ENCODE results near the gene HOXD10.

HOXD10 gene

GRCh38 chr2:176089843-176090395 lies 26.7 kb upstream of the HOXD10 start:
- Histone ChIP-seq H2AFZ (ENCODE audit: low read length) (no peak overlapping the region), H3K79me2 (ENCODE audit: low read length) (no peaks in the 10 kb centered on the region), H3K4me1 (ENCODE audit: low read length) (no peaks in the 10 kb centered on the region), H3F3A (ENCODE audit: insufficient read depth, low read length) (no peaks in the 10 kb centered on the region), H3K27me3 (replicated peaks; ENCODE audit: insufficient read depth, low read length) (0 out of 2 replicates have a peak, but pooled peaks cover 9% of the 10 kb centered on the region), H3K9me3 (replicated peaks; ENCODE audit: insufficient read depth, low read length) (no peaks in the 10 kb centered on the region), H3K27ac (ENCODE audit: low read length) (no peak overlapping the region), H3K9ac (ENCODE audit: low read length) (no peak overlapping the region), H3K4me2 (ENCODE audit: low read depth, low read length) (no peak overlapping the region), H3K9me2 (replicated peaks; ENCODE audit: insufficient read depth, low read length) (no peaks in the 10 kb centered on the region), H4K20me1 (ENCODE audit: insufficient read depth, low read length) (no peaks in the 10 kb centered on the region), H3K36me3 (replicated peaks; ENCODE audit: insufficient read depth, low read length) (no peaks in the 10 kb centered on the region), H3K4me3 (ENCODE audit: low read length) (no peak overlapping the region)
- DNase-seq: no peak
- TF ChIP-seq EZH2phosphoT487 (IDR thresholded peaks at IDR 0.05; ENCODE audit: low read length): no peak
- TF ChIP-seq EZH2 (optimal IDR thresholded peaks at IDR 0.05; ENCODE audit: low read depth, low read length): no peak
- TF ChIP-seq CTCF (IDR thresholded peaks at IDR 0.05; ENCODE audit: low read length): no peak

- 0 out of 2 replicates have a peak, but pooled peaks cover 3% of the 10 kb centered on the region for H3F3A ChIP-seq (ENCODE audit: insufficient read depth, low read length)
- H3K4me2 ChIP-seq (ENCODE audit: low read depth, low read length): no peak overlapping the region
- H3K9me2 ChIP-seq (replicated peaks; ENCODE audit: insufficient read depth, low read length): no peaks in the 10 kb centered on the region
- no peaks in the 10 kb centered on the region for H3K9me3 ChIP-seq (replicated peaks; ENCODE audit: insufficient read depth, low read length)
- no peak overlapping the region for H3K9ac ChIP-seq (ENCODE audit: low read length)
- 0 out of 2 replicates have a peak, but pooled peaks cover 9% of the 10 kb centered on the region for H3K27me3 ChIP-seq (replicated peaks; ENCODE audit: insufficient read depth, low read length)
- DNase-seq: no peak
- no peak overlapping the region for H2AFZ ChIP-seq (ENCODE audit: low read length)
- H3K79me2 ChIP-seq (ENCODE audit: low read length): no peaks in the 10 kb centered on the region
- H3K36me3 ChIP-seq (replicated peaks; ENCODE audit: insufficient read depth, low read length): no peaks in the 10 kb centered on the region
- H3K4me3 ChIP-seq (ENCODE audit: low read length): no peak overlapping the region
- H4K20me1 ChIP-seq (ENCODE audit: insufficient read depth, low read length): no peaks in the 10 kb centered on the region
- 0 out of 2 replicates have a peak, but pooled peaks cover 4% of the 10 kb centered on the region for H3K4me1 ChIP-seq (ENCODE audit: low read length)
- TF ChIP-seq CTCF (IDR thresholded peaks at IDR 0.05; ENCODE audit: low read length): no peak
- no peak for TF ChIP-seq EZH2phosphoT487 (IDR thresholded peaks at IDR 0.05; ENCODE audit: low read length)
- no peak for TF ChIP-seq EZH2 (optimal IDR thresholded peaks at IDR 0.05; ENCODE audit: low read depth, low read length)
- no peak overlapping the region for H3K27ac ChIP-seq (ENCODE audit: low read length)
Measured at GRCh38 chr2:176090862-176091261, 25.7 kb upstream of the HOXD10 start.

- H3K79me2 ChIP-seq (ENCODE audit: low read length): no peaks in the 10 kb centered on the region
- TF ChIP-seq CTCF (IDR thresholded peaks at IDR 0.05; ENCODE audit: low read length) (no peak), EZH2phosphoT487 (IDR thresholded peaks at IDR 0.05; ENCODE audit: low read length) (no peak), EZH2 (optimal IDR thresholded peaks at IDR 0.05; ENCODE audit: low read depth, low read length) (no peak)
- H2AFZ ChIP-seq (ENCODE audit: low read length): no peak overlapping the region
- H3K4me3 ChIP-seq (ENCODE audit: low read length): no peak overlapping the region
- H4K20me1 ChIP-seq (ENCODE audit: insufficient read depth, low read length): no peaks in the 10 kb centered on the region
- no peak overlapping the region for H3K9ac ChIP-seq (ENCODE audit: low read length)
- DNase-seq: no peak
- H3K4me1 ChIP-seq (ENCODE audit: low read length): 0 out of 2 replicates have a peak, but pooled peaks cover 5% of the 10 kb centered on the region
- no peaks in the 10 kb centered on the region for H3K9me3 ChIP-seq (replicated peaks; ENCODE audit: insufficient read depth, low read length)
- H3K9me2 ChIP-seq (replicated peaks; ENCODE audit: insufficient read depth, low read length): no peaks in the 10 kb centered on the region
- 0 out of 2 replicates have a peak, but pooled peaks cover 9% of the 10 kb centered on the region for H3K27me3 ChIP-seq (replicated peaks; ENCODE audit: insufficient read depth, low read length)
- no peak overlapping the region for H3K27ac ChIP-seq (ENCODE audit: low read length)
- peaks cover 10% of the 10 kb centered on the region for H3F3A ChIP-seq (ENCODE audit: insufficient read depth, low read length)
- no peaks in the 10 kb centered on the region for H3K36me3 ChIP-seq (replicated peaks; ENCODE audit: insufficient read depth, low read length)
- H3K4me2 ChIP-seq (ENCODE audit: low read depth, low read length): no peak overlapping the region
Measured at GRCh38 chr2:176091329-176092258, 25.0 kb upstream of the HOXD10 start.
